AG08396 (cell line): ENCODE data around the gene ELF5.

Experiments used
- DNase-seq: peaks from one replicate; pipeline ENCODE4 v3.0.0; 2012; ENCODE audit warnings: low spot score, mixed read lengths

The ELF5 gene

DNA sequence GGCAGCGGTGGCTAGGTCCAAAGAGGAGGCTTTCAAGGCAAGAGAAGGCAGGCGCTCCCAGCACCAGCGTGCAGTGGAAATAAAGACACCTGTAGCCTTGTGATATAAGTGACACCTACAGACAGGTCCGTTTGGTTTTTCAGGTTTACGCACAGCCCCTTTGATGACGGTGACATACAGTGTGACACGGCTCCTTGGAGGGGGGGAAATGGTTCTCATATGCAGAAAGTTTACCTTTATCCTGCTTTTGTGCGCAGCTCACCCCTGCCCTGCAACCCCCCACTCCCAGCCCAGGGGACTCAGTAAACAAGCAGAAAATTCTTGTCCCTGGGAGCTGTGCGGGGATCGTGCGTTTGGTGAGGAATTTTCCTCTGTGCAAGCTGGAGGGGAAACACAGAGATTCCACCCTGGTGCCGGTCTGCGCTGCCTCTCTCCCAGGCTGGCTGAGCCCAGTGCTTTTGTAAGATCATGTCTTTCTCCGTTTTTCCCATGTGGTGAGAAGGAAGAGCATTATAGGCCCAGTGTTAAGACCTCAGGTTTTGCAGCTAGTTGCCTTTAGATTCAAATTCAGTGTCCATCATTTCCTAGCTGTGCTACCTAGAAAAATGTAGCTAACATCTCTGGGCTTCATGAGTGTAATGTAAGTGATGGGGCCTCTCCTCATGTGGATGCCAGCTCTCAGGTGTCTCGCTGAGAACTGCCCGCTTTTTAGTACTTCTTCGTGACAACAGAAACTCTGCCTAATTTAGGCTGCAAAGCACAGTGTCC lies at the start of gene ELF5:
Gene ELF5, minus strand, starts transcription at position 113 of the 768 bp plus-strand sequence. CDS start 8,045 bp downstream, outside the sequence.
- DNase-seq = no peak

DNA sequence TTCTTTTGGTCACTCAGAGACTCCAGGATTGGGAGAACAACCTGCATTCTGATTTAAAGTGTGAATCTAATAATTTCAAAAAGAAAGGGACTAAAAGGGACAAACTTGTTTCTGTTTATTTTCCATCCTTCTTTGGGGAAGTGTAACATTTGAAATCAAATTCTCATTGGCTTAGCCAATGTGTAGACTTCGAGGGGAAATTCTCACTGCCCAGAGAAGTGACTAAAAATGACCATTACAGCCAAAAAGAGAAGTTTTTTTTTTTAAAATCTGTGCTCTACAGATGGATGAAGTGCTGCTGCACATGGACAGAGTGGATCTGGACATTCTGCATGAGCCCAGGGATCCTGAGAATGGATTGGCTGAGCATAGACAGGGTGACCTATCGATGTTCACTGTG lies 49.4 kb upstream of the ELF5 start:
- DNase-seq = no peak

DNA sequence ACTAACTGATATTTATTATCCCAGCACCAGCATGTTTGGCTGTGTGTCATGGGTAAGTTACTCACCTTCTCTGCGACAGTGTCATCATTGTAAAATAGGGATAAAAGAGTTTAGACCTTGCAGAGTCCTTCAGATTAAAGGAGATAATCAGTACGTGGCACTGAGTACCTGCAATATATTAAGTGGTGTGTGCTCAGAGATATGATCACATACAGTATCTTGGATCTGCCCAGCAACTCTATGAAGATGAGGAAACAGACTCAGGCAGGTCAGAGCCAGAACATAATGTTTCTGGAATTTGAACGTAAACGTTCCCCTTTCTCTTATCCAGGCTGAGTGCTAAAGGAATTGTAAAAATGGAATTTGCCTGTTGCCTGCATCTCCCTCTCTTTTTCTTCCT lies 46.9 kb upstream of the ELF5 start:
- DNase-seq = no peak

DNA sequence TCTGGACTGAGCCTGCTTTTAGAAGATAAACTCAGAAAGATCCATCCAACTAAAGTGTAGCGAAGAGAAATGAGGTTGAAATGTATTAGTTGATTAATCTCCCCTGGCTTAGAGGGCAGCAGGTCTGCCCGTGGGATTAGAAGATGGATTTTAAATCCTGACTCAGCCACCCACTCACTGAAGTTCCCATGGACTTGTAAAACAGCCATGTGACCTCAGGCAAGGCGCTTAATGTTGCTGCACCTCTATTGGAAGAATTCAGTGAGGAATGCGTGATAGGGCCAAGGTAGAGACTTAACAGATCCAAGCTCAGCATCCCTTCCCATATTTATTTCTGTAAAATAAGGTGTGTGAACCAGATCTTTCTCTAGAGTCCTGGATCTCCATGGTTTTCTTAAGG lies 45.1 kb upstream of the ELF5 start:
- DNase-seq = no peak

DNA sequence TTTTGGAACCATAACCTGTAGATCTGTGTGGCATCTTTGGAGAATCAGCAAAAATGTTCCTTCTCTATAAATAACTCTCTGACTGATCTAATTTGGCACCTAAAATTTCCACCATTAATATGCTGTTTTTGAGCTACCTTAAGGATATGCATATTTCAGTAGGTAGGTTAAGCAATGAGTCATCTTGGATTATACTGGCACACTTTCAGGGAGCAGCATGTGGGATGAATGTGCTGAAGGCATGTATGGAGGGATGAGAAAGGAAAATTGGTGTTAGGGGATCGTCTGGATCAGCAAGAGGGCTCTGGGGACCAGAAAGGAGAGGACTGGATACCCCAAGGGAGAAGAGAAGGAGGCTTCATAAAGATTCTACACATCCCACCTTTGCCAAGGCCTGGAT lies 44.6 kb upstream of the ELF5 start:
- DNase-seq = no peak

DNA sequence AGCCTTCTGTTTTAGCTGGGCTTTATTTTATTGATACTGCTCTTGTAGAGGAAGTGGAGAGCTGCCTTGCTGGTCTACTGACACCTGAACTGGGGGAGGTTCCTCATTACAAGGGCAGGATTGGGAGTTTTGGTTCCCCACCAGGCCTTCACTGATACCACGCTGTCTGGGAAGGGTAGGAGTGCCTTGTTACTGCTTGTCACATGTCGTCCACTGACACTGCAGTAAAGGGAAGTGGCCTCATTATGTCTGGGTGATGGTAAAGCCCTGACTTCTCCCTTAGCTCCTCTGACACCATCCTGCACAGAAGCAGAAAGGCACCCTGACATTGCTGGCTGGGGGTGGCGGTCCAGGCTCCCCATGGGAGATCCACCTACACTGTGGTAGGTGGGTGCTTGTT lies 38.7 kb upstream of the ELF5 start:
- DNase-seq = no peak

DNA sequence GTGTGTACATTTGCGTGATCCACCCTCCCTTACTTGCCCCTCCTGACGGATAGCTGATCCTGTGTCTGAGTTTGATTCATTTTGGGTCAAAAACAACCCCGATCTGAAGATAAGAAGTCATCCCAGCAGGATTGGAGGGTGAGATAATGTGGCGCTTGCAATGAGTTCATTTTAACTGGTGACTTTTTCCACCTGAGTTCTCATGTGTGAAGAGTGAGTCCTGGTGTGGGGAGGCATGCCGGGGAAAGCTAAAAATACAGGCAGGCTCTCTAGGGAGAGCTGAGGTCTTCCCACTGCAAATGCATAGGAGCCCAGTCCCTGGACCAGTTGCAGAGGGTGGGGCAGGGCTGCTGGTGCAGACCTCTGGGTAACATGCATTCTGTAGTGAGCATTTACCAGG lies 35.7 kb upstream of the ELF5 start:
- DNase-seq = no peak

DNA sequence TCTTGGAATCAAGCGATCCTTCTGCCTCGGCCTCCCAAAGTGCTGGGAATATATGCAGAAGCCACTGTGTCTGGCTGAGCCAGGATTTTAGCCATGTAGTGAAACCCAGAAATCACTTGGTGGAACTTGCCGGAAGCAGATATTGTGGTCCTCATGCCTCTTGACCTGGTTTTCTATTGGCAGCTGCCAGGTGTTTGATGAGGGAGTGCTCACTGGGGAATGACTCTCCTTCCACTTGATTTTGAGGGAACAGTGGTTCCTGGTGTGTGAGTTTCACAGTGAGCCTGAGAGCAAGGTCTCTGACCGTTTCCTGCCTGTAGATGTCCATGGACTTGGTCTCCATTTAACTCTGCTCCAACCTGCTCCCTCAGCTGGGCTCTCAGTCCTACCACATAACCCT lies 34.7 kb upstream of the ELF5 start:
- DNase-seq = no peak

DNA sequence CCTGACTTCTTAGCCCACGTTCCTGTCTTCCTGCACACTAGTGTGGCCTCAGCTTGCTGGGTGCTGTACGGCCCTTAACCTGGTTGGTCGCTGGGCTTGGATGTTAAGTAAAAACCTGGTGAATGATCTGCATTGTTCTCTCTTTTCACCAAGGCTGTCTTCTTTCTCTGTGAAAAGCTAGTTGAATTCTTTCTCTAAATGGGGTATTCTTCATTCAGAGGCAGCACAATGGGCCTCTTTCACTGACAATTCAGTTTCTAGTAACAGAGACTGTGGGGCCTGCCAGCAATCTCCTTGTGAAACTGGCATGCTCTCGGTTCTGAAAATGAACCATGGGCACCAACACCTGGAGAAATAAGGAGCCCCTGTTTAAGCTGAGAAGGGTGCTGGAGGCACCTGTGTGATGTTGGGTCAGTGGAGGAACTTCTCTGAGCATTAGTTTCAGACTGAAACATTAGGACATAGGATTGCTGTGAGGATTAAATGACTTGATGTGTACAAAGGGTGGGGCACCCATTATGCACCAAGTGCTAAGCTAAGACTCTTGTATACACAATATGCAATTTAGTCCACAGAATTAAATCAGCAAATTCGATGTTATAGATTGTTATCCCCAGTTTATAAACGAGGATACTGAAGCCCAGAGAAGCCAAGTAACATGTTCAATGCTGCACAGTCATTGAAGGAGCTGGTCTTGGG lies 33.1 kb upstream of the ELF5 start:
- no peak for DNase-seq

DNA sequence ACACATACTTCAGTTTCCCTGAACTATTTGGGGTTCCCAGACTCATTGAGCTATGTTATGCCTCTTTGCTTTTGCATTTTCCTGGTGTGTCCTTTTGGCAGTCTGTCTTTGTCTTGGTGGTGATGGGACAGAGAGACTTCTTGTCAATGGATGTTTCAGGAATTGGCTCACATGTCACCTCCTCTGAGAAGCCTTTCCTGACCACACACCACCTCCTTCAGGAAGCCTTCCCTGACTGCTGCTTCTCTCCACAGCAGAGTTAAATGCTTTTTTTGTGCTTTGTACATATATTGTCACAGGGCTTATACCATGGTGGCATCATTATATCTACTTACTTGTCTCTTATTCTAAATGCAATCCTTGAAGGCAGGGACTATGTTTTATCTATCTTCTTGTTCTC lies 28.5 kb upstream of the ELF5 start:
- DNase-seq = no peak

DNA sequence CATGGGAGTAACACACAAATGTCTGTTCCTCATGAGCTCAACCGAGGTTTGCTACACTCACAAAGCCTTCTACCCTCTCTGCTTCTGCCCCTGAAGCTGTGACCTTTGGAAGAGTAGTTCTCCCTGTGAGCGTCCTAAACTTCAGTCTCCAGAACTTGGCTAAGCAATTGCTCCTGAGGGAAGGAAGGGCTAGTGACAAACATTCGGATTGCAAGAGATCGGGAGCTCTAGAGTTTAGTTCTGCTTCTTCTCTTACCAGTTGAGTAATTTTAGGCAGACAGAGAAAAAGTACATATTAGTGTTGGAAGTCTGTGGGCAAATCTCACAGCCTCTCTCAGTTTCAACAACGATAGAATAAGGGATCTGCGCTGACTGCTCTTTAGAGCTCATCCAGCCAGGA lies 27.3 kb upstream of the ELF5 start:
- DNase-seq = no peak

DNA sequence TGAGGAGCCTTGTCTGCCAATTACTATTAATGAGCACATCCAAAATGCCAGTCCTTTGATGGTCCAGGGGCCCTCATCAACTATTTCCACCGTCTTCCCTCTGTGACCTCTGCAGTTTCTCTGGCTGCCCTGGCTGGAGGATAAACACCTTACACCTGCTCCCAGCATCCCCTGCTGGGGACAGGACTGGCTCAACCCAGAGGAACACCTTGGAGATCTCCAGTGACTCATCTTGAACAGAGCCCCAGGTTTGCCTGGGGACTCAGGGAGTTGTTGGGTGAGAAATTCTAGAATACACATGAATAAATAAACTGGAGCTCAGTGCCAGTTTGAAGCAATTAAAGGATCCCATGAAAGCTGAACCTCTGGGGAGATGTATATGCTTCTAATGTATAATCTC lies 24.0 kb upstream of the ELF5 start:
- DNase-seq = no peak

DNA sequence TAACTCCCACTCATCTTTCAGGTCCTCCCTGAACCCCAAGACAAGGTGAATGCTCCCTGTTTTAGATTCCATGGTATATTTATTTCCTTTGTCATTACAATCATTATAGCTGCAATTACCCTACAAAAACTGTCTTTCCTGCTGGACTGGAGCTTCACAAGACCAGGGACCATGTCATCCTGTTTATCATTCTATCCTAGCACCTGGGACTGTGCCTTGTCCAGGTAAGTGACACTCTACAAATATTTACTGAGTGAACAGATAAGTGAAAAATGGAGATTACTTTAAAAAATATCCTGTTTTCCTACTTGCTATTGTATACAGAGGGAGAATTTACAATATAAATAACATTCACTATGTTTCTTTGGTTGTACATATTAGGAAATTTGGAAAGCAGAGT lies 22.5 kb upstream of the ELF5 start:
- DNase-seq = no peak

DNA sequence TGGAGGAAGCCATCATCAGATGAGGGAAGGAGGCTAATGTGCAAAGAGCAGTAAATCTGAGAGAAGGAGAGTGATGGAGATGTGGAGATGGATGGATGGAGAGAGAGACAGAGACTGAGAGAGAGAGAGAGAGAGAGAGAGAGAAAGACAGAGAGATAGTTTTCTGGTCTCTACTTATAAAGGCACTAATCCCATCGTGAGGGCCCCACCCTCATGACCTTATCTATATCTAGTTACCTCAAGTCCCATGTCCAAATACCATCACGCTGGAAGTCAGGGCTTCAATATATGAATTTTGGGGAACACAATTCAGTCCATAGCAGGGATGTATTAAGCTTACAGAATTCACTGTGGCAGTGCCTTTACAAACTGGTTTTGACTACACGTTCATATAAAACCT lies 21.2 kb upstream of the ELF5 start:
- DNase-seq = no peak

DNA sequence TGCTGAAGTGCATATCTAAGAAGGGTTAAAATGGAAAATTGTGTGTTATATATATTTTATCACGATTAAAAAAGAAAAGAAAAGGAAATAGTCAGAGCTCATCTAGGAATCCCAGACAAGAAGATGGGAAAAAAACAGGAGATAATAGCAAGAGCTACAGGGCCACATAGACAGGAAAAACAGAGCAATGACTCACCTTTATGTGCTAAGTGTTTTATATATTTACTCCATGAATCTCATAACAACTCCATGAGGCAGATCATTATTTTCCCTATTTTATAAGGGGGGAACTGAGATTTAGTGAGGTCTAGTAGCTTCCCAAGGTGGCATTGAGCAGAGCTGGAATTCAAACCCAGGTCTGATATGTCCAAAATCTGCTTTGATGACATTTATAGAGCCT lies 18.1 kb upstream of the ELF5 start:
- DNase-seq = no peak

DNA sequence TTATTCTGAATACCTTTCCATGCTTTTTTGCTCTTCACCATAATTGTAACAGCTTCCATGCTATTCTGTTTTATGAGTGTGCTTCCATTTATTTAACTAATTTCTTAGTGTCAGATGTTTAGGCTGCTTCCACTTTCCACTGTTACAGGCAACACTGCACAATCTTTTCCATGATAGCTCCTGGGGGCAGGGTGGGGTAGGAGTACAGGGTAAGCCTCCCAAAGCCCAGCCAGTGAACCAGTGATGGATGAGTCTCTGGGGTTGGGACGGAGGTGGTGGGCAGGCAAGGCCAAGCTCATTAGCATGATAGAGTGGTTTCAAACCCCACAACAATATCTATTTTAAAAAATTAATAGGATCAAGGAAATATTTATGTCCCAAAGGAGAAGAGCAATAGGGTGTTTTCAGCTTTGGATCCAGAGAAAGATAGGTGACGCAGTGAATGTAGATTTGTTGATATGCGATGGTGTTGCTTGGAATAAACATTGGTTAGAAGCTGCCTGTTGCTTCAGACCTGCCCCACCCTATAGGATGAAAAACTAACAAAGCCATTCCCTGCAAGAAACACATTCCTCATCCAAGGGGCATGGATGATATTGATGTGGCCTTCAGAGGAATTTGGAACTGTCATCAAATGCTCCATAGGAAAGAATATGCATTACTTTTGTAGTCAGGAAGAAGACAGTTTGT lies 17.1 kb upstream of the ELF5 start:
- no peak for DNase-seq

DNA sequence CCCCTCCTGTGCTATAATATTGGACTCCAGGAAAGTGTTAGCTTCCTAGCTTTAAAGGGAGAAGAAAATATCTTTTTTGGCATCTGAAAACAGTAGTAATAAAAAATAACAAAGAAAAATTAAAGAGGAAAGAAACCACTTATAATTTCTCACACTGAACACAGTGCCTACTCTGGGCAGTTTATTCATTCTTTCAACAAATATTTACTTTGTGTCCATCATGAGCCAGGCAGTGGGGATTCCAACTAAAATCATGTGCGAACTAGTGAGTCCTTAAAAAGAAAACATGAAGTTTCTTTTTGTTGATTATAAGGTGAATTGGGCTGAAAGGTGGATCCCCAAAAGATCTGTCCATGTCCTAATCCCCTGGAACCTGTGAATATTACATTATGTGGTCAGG lies 16.0 kb upstream of the ELF5 start:
- DNase-seq = no peak

DNA sequence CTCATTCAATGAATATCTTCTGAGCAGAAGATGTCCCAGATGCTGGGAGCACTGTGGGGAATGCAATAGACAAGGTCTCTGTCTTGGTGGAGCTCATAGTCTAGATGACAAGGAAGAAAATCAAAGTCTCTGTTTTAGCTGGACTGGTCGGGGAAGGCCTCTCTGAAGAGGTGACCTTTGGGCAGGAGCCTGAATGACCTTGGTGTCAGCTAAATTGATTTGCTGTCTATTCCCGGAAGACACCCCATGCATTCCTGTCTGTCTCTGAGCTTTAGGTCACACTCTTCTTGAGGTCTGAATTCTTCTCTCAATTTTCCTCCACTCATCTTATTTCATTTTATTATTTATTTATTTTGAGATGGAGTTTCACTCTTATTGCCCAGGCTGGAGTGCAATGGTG lies 14.5 kb upstream of the ELF5 start:
- no peak for DNase-seq

DNA sequence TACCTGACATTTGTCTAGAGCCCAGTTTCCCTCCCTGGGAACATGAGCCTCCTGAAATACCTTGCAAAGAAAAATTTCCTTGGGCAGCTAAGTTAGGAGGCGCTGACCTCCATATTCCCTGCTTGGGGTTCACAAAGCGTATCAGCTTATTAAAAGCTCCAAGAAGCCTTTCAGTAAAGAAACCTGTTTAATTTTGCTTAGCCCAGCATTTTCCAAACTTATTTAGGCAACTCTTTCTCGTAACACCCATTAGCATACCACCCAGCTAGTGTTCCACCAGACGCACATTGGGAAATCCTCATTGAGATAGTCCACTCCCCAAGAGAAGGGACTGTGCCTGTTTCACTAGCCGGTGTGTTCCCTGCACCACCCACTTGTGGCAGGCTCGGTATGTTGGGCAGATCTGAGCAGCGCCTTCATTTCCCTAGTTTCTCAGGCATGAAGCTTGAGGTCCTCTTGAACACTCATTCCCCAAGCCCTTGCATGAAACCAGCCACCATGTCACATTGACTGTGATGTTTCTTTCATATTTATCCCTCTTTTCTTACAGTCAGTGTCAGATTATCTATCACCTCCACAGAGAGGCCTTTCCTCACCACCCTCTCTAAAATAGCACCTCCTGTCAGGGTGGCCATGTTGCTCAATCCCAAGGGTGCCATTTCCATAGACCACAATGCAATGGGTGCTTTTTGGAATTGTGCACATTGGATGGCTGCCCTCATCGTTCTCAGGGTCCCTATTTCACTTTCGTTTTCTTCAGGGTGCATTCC lies 12.5 kb upstream of the ELF5 start:
- no peak for DNase-seq

DNA sequence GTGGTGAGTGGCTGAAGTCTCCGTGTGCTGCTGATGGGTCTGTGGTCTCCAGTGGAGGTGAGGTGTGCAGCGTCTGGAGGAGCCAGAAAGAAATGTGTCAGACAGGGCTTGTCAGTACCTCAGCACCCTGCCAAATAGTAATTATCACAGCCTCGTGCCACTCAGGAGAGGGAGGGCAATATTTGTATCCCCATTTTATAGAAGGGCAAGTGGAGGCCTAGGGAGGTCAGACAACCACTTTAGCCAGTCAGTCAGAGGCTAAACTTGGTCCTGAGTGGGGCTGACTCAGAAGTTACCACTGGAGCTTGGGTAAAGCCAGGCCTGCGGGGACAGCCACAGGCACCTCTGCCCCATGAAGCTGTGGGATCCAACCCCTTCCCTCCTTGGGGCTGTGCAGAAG lies 11.5 kb upstream of the ELF5 start:
- no peak for DNase-seq

DNA sequence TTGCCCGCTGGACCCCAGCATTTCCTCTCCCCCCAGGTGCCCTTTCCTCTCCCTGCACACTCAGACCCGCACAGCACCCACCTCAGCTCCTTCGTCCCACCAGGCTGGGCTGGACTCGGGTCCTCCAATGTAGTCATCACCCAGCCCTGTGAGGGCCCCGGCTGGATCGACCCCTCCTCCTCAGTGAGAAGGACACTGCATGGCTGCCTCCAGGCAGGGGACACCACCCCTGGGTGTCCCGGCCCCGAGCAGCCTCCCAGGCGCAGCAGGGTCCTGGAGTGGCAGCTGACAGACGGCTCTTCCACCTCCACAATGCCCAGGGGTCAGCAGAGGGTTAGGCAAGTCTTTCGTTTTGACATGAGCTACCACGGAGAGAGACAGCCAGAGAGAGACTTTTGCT lies 11.1 kb upstream of the ELF5 start:
- no peak for DNase-seq

DNA sequence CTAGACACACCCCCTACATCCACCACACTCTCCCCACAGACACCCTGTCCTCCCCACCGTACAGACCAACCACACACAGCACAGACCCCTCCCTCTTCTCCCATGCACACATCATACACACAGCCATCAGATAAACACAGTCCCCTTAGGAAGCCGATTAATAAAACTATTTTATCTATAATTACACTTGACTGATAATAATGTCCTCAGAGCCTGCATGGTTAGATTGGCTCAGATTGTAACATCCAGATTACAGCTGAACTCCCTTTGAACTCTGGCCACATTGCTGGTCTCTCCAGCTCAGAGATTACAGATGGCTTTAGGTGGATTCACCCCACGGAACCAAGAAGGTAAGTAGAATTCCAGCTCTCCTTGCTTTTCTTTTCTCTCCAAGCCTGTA lies 9.5 kb upstream of the ELF5 start:
- no peak for DNase-seq

DNA sequence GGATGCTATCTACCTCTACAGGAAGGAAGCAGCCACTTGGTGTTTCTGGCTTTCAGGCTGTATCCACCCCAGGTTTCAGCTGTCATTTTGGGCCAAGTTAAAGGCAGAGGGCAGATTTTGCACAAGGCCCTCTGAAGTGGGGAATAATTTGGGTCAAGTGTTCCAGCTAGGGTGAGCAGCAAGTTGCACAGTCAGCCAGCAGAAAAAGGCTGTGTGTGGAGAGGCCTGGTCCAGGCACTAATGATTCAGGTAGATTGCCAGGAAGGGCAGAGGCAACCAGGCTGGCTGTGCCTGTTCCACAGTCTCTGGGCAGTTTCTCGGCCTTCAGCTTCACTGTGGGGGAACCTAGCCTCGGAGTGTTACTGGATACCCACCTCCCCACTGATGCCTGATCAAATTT lies 8.6 kb upstream of the ELF5 start:
- DNase-seq = no peak
